ENCODE measurements around the gene C14orf119.

C14orf119 gene

DNA sequence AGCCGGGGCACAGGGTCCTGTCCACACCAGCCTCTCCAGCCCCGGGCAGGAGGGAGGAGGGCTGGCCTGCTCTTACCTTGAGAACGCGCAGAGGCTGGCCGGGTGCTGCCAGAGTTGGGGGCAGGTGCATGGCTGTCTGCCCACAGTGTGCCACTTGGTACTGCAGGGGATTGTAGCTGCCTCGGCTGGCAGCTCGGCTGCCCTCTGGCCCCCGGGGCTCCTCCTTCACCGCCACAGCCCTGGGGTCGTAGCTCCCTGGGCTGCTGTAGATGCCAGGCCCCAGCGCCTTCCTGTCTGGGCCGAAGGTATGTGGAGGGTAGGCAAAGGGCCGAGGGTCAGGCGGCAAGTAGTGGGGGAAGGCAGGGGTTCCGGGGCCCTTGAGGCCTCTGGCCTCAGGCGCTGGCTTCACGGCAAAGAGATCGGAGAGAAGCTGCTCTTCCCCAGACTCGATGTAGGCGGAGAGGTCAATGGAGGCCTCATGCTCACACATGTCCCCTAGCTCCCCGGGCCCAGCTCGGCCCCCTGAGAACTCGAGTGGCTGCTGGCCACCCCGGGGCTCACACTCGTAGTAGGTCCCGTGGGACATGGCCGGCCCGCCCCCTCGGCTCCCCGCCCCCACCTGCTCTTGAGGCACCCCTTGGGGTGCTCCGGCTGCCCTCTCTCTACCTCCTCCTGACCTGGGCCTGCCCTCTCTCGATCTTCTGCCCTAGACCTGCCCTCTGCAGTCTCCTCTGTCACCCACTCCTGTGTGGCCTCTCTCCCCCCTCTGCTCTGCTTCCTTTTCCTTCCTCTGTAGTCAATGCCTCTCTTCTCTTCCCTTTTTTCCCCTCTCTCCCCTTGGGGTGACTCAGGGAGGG is 23.4 kb downstream of the C14orf119 start, which contains the start of gene CEBPE:
Gene CEBPE, minus strand, starts transcription at position 750 of the 857 bp plus-strand sequence. Its CDS starts 164 bp downstream, at position 586.
- Histone ChIP-seq H3K4me2 (ENCODE audit: low read length) (peak within 1 kb of the TSS; percentile 89), H3K27me3 (ENCODE audit: control insufficient read depth, low read length) (peaks cover 17% of the 10 kb centered on the region), H3K9me2 (replicated peaks; ENCODE audit: control insufficient read depth, low read length) (no peaks in the 10 kb centered on the region), H3K4me1 (ENCODE audit: control insufficient read depth, low read length) (peaks cover 39% of the 10 kb centered on the region), H3K27ac (ENCODE audit: low read depth, low read length) (peak within 1 kb of the TSS; percentile 84), H3F3A (ENCODE audit: control insufficient read depth, insufficient read depth) (peaks cover 9% of the 10 kb centered on the region; the same call in 1 of the 2 replicates), H3K9me3 (ENCODE audit: control insufficient read depth, insufficient read depth, low read length) (no peaks in the 10 kb centered on the region), H3K4me3 (ENCODE audit: low read length) (peak within 1 kb of the TSS; percentile 53), H3K79me2 (ENCODE audit: control insufficient read depth, low read length) (no peaks in the 10 kb centered on the region), H3K36me3 (ENCODE audit: control insufficient read depth, low read length) (no peaks in the 10 kb centered on the region), H4K20me1 (ENCODE audit: control insufficient read depth, insufficient read depth, low read depth, low read length) (no peaks in the 10 kb centered on the region)
- no peak for TF ChIP-seq EZH2phosphoT487 (IDR thresholded peaks at IDR 0.05; ENCODE audit: borderline replicate concordance, low read length)
- TF ChIP-seq, protein P1, sequence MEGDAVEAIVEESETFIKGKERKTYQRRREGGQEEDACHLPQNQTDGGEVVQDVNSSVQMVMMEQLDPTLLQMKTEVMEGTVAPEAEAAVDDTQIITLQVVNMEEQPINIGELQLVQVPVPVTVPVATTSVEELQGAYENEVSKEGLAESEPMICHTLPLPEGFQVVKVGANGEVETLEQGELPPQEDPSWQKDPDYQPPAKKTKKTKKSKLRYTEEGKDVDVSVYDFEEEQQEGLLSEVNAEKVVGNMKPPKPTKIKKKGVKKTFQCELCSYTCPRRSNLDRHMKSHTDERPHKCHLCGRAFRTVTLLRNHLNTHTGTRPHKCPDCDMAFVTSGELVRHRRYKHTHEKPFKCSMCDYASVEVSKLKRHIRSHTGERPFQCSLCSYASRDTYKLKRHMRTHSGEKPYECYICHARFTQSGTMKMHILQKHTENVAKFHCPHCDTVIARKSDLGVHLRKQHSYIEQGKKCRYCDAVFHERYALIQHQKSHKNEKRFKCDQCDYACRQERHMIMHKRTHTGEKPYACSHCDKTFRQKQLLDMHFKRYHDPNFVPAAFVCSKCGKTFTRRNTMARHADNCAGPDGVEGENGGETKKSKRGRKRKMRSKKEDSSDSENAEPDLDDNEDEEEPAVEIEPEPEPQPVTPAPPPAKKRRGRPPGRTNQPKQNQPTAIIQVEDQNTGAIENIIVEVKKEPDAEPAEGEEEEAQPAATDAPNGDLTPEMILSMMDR (IDR thresholded peaks at IDR 0.05; ENCODE audit: low read depth, low read length, poor library complexity, severe bottlenecking), result no peak

DNA sequence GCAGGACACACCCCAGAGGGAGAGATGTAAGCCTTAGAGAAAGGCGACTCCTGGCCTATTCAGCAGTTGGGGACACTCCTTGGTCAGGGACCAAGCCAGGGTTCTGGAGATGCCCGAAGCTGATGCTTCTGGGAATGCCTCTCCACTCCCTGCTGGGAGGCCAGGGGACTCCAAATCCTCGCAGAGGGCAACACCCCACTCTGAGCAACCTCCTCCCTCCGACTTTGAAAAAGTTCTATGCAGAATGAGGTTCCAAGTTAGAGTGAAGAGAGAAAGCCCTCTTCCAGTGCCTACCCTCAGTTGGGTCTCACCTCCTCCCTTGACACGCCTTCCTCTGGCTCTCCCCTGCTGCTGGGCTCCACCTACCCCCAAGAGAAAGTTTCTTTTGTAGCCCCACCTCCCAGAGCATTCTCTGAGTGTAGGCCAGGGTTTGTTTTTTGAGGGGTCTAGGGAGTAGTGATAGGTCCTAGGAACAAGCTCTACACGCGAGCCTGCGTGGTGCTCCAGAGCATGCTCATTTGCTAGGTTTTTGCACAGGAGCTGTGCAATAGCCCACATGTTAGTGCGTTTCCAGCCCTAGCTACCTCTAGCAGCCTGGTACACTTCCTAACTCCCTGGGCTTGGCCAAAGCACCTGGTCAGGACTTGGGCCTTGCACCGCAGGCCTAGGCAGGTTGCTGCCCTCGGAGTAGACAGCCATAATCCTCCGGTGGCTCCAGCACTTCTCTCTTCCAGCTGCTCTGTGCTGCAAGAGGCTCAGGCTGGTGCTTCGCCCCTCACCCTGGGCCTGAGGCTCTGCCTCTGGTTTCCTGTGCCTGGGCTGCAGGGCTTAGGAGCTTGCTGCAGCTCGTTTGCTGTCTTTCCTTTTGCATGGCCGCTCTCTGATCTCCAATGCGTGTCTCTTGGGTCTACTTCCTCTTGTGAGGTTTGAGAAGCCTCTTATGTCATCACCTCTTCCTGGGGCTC is 24.3 kb downstream of the C14orf119 start:
- Histone ChIP-seq H3K4me1 (ENCODE audit: control insufficient read depth, low read length) (peaks cover 39% of the 10 kb centered on the region), H3F3A (ENCODE audit: control insufficient read depth, insufficient read depth) (peaks cover 9% of the 10 kb centered on the region; the same call in 1 of the 2 replicates), H3K79me2 (ENCODE audit: control insufficient read depth, low read length) (no peaks in the 10 kb centered on the region), H3K36me3 (ENCODE audit: control insufficient read depth, low read length) (no peaks in the 10 kb centered on the region), H3K4me3 (ENCODE audit: low read length) (peak overlapping the region; percentile 53), H3K9me3 (ENCODE audit: control insufficient read depth, insufficient read depth, low read length) (no peaks in the 10 kb centered on the region), H3K4me2 (ENCODE audit: low read length) (peak overlapping the region; percentile 89), H3K9me2 (replicated peaks; ENCODE audit: control insufficient read depth, low read length) (no peaks in the 10 kb centered on the region), H4K20me1 (ENCODE audit: control insufficient read depth, insufficient read depth, low read depth, low read length) (no peaks in the 10 kb centered on the region), H3K27me3 (ENCODE audit: control insufficient read depth, low read length) (peaks cover 10% of the 10 kb centered on the region), H3K27ac (ENCODE audit: low read depth, low read length) (peak overlapping the region; percentile 84)
- no peak for TF ChIP-seq EZH2phosphoT487 (IDR thresholded peaks at IDR 0.05; ENCODE audit: borderline replicate concordance, low read length)
- TF ChIP-seq, protein P1 (IDR thresholded peaks at IDR 0.05; ENCODE audit: low read depth, low read length, poor library complexity, severe bottlenecking), result no peak

DNA sequence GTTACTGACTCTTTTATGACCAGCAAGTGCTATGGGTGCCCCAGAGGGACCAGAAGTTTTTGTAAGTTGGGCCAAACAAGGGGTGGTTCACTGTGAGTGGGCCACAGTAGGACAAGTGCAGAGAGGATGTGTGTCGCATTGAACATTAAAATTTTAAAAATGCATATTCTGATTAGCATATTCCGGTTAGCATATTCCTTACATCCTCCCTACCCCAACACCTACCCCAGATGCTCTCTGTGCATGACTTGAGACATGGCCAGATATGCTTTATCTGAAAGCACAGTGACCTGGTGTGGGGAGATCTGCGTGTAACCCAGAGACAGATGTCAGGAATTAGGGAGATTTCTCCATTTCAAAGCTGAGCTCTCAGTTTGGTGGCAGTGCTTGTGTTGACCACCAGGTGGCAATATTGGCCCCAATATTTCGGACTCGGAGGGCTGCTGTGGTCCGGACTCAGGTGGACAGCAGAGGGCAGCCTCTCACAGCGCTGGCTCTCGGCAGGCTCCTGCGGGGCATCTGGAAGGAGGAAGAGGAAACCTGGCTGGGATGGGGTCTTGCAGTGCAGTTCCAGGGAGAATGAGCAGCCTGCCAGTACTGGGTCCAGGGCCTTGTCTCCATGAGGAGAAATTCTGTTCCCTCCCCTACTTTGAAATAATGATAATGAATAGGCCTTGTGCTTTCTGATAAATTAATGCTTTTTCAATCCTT is 25.4 kb downstream of the C14orf119 start:
- Histone ChIP-seq H3K4me3 (ENCODE audit: low read length) (peak overlapping the region; percentile 53), H4K20me1 (ENCODE audit: control insufficient read depth, insufficient read depth, low read depth, low read length) (no peaks in the 10 kb centered on the region), H3K27ac (ENCODE audit: low read depth, low read length) (peak overlapping the region; percentile 84)

More for the DNA sequence above, 25.4 kb downstream of the C14orf119 start:
- no peak for TF ChIP-seq EZH2phosphoT487 (IDR thresholded peaks at IDR 0.05; ENCODE audit: borderline replicate concordance, low read length)
- TF ChIP-seq, protein P1 (IDR thresholded peaks at IDR 0.05; ENCODE audit: low read depth, low read length, poor library complexity, severe bottlenecking), result peak; percentile 100
- Histone ChIP-seq H3K79me2 (ENCODE audit: control insufficient read depth, low read length) (no peaks in the 10 kb centered on the region), H3K9me2 (replicated peaks; ENCODE audit: control insufficient read depth, low read length) (no peaks in the 10 kb centered on the region), H3K9me3 (ENCODE audit: control insufficient read depth, insufficient read depth, low read length) (no peaks in the 10 kb centered on the region), H3K4me2 (ENCODE audit: low read length) (peak overlapping the region; percentile 89), H3K4me1 (ENCODE audit: control insufficient read depth, low read length) (peaks cover 39% of the 10 kb centered on the region), H3K36me3 (ENCODE audit: control insufficient read depth, low read length) (no peaks in the 10 kb centered on the region), H3K27me3 (ENCODE audit: control insufficient read depth, low read length) (peaks cover 3% of the 10 kb centered on the region), H3F3A (ENCODE audit: control insufficient read depth, insufficient read depth) (peaks cover 9% of the 10 kb centered on the region; the same call in 1 of the 2 replicates)
